Activated naive CD4-positive, alpha-beta T cell treated with anti-CD3 and anti-CD28 coated beads, Interleukin-2, amount 10 ng/mL, durations not matched to agents 7 days and 5 days (primary cell): ENCODE results near the gene IL17RB.

Experiments used
- CTCF ChIA-PET: fragments of 350-600 bp; sonication (Branson Sonifier 250); formaldehyde crosslinking; loops from one replicate; lab custom pipeline; 2021; ENCODE audit warnings: antibody characterized with exemption; lab: Charles Lee
- DNase-seq: peaks from one replicate; pipeline ENCODE4 v3.0.0-alpha.2; 2020
- H3K27ac Mint-ChIP-seq: one replicate; pipeline ENCODE4 v1.8.0; 2021; ENCODE audit warnings: mild to moderate bottlenecking, moderate library complexity, mixed read lengths
- H3K27me3 Mint-ChIP-seq: one replicate; pipeline ENCODE4 v1.8.0; 2021; ENCODE audit warnings: mild to moderate bottlenecking, mixed read lengths
- H3K36me3 Mint-ChIP-seq: one replicate; pipeline ENCODE4 v1.8.0; 2021; ENCODE audit warnings: mixed read lengths
- H3K4me1 Mint-ChIP-seq: one replicate; pipeline ENCODE4 v1.8.0; 2021; ENCODE audit warnings: mixed read lengths
- H3K4me3 Mint-ChIP-seq: one replicate; pipeline ENCODE4 v1.8.0; 2021; ENCODE audit warnings: mild to moderate bottlenecking, moderate library complexity, mixed read lengths
- H3K9me3 Mint-ChIP-seq: one replicate; pipeline ENCODE4 v1.8.0; 2021; ENCODE audit warnings: mixed read lengths

The IL17RB gene

DNA sequence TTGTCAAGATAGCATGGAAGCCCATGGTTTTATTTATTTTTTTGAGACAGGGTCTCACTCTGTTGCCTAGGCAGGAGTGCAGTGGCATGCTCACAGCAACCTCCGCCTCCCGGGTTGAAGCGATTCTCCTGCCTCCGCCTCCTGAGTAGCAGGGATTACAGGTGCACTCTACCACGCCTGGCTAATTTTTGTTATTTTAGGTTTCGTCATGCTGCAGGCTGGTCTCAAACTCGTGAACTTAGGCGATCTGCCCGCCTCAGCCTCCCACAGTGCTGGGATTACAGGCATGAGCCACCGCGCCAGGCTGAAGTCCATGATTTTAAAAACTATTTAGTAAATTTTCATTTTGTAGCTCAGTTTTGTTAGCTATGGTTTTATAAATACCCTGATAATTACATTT lies 38.3 kb downstream of the IL17RB start:
- CTCF ChIA-PET = no interaction called here
- peaks cover 56% of the 10 kb centered on the region for H3K4me1 Mint-ChIP-seq
- no peak for DNase-seq
- peaks cover 38% of the 10 kb centered on the region for H3K36me3 Mint-ChIP-seq
- H3K4me3 Mint-ChIP-seq = no peak overlapping the region
- H3K27ac Mint-ChIP-seq = no peak overlapping the region
- no peaks in the 10 kb centered on the region for H3K9me3 Mint-ChIP-seq
- H3K27me3 Mint-ChIP-seq = no peaks in the 10 kb centered on the region

DNA sequence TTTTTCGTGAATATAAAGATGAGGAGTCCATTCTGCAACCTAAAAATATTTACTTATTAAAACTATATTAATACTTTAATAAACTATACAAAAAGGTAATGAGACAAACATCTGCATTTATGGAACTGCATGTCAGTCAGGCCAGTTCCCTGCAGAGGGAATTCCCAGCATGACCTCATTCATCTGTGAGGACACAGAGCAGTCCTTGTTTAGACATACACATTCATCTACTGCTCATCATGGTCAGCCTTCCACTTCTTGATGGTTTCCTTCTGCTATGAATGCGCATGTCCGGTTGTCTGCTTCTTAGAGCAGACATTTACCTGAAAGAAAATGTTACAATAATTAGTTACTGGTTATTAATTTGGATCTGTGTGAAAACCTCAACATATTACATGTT lies 38.9 kb downstream of the IL17RB start:
- no peak for DNase-seq
- no peak overlapping the region for H3K27ac Mint-ChIP-seq
- peaks cover 56% of the 10 kb centered on the region for H3K4me1 Mint-ChIP-seq
- H3K9me3 Mint-ChIP-seq = no peaks in the 10 kb centered on the region
- no peak overlapping the region for H3K4me3 Mint-ChIP-seq
- H3K27me3 Mint-ChIP-seq = no peaks in the 10 kb centered on the region
- peaks cover 32% of the 10 kb centered on the region for H3K36me3 Mint-ChIP-seq
- CTCF ChIA-PET = no interaction called here

DNA sequence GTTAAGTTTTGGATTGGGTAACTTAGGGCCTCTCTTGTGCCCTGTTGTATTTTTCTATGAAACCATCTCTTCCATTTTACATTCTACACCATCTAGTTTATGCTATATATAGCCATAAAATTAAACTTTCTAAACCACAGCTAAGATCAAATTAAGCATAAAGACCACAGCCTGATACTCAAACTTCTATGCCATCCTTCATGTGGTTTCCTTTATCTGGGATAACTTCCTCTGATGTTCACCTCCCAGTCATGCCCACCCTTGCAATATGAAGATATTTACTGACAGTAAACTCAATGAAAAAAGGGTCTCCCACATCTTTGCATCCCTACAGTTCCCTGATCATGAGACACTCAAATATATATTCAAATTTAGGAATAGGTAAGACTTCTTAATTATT lies 41.1 kb downstream of the IL17RB start:
- Mint-ChIP-seq H3K27me3 (peaks cover 5% of the 10 kb centered on the region), H3K4me1 (peaks cover 54% of the 10 kb centered on the region), H3K36me3 (peaks cover 28% of the 10 kb centered on the region), H3K27ac (no peak overlapping the region), H3K4me3 (no peak overlapping the region), H3K9me3 (no peaks in the 10 kb centered on the region)
- CTCF ChIA-PET = no interaction called here
- DNase-seq = no peak

DNA sequence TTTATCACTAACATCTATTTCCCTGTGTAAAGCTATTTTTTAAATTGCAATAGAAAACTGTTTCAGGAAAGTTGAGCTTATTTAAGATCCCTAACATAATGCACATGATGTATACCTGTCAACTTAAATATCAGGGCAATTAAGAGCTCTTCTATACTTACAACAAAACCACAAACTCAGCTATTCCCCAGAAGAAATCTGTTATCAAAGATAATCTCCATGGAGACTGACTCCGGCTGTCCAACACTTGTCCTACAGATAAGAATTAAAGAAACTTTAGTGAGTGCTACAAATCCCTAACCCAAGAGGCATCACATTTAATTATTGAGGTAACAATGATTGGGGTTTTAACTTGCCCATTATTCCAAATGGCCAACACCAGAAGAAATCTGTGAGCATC lies 41.9 kb downstream of the IL17RB start:
- DNase-seq = no peak
- H3K36me3 Mint-ChIP-seq = peaks cover 24% of the 10 kb centered on the region
- H3K27ac Mint-ChIP-seq = no peak overlapping the region
- H3K9me3 Mint-ChIP-seq = no peaks in the 10 kb centered on the region
- peaks cover 5% of the 10 kb centered on the region for H3K27me3 Mint-ChIP-seq
- peaks cover 55% of the 10 kb centered on the region for H3K4me1 Mint-ChIP-seq
- CTCF ChIA-PET = no interaction called here
- no peak overlapping the region for H3K4me3 Mint-ChIP-seq

DNA sequence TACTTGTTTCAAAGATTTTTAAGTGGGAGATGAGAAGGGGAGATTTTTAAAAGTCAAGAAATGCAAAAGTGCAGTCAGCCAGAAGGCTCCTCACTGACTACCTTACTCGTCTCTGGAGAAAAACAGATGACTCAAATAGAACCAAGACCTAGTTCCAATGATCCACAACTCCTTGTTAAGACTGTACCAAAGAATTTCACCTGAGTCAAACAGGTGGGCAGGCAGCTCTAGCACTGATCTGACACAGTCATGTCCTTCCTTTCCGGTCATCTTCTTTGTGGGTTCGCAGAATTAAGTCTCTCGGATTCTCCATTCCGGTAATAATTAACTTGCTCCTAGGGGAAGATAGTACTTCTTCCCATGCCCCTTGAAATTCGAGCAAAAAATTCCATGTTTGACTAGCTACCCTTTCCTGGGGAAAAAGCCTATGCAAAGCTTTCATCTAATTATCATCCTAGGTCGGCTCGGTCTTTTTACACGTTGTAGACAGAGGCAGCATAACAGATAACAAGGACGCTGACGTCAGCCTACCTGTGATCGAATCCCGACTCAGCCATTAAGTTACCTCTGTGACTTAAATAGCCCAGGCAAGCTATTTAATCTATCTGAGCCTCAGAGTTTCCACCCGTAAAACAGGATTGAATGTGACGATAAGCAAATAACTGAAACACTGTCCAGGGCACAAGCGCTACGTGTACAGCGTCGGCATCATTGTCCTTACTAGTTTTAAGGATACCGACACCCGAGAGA lies 44.5 kb downstream of the IL17RB start:
- peaks cover 55% of the 10 kb centered on the region for H3K4me1 Mint-ChIP-seq
- peaks cover 16% of the 10 kb centered on the region for H3K36me3 Mint-ChIP-seq
- peak overlapping the region; percentile 97 for H3K4me3 Mint-ChIP-seq
- DNase-seq = peak; percentile 73
- H3K9me3 Mint-ChIP-seq = no peaks in the 10 kb centered on the region
- CTCF ChIA-PET = no interaction called here
- peak overlapping the region; percentile 100 for H3K27ac Mint-ChIP-seq
- H3K27me3 Mint-ChIP-seq = peaks cover 9% of the 10 kb centered on the region

DNA sequence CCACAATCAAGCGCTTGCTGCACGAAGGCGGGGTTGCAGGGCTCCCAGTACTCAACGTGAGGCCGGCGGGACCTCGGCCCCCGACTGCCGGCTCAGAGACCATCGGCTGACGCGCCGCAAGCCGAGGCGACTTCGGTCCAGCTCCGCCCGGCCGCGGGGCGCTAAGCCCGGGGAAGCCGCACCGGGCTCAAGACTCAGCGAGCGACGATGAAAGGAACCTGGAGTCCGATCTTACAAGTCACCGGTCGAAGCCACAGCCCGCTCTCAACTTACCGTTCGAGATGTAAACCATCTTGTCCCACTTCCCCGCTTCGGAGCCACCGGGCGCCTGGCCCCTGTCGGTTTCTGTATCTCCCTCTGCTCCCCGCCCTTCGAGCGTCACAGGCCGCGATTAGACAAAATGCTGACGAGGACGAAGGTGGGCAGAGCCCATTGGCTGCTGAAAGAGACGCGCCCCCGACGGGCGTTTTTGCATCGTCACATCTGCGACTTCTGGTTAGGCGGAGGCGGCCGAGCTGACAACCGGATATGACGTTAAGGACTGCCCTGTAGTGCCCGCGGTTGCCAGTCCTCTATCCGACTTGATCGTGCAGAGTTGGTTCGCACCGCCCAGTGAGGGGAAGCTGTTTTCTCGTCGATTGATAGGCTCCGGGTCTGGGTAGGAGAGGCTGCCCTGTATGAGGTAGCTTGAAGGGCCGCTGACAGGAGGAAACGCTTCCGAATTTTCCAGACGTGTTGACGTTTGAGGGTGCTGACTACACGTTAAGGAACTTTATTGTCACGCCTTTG lies 45.3 kb downstream of the IL17RB start, which contains the start of gene SELENOK:
TSS of gene SELENOK (minus strand) at position 363 of the 789 bp plus-strand sequence.
- peak within 1 kb of the TSS; percentile 100 for H3K27ac Mint-ChIP-seq
- CTCF ChIA-PET = no interaction called here
- peaks cover 16% of the 10 kb centered on the region for H3K36me3 Mint-ChIP-seq
- peak; percentile 99 for DNase-seq
- no peaks in the 10 kb centered on the region for H3K9me3 Mint-ChIP-seq
- H3K4me1 Mint-ChIP-seq = peaks cover 54% of the 10 kb centered on the region
- H3K4me3 Mint-ChIP-seq = peak within 1 kb of the TSS; percentile 97
- H3K27me3 Mint-ChIP-seq = peaks cover 12% of the 10 kb centered on the region

DNA sequence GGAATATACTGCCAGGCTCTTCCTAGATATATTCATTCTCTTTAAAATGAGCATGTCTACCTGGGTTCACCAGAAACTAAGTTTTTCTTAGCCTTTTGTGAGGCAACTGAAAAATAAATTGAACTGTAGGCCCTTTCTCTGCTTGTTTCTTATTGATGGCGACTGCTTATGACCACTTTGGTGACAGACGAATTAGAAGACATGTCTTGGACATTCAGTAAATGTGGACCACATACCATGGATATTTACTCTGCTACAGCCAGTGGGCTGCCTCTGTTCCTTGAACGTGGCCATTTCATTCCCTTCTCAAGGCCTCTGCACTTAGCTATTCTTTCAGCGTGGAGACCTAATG lies 45.9 kb downstream of the IL17RB start:
- H3K9me3 Mint-ChIP-seq = no peaks in the 10 kb centered on the region
- DNase-seq = no peak
- peaks cover 11% of the 10 kb centered on the region for H3K36me3 Mint-ChIP-seq
- peaks cover 48% of the 10 kb centered on the region for H3K4me1 Mint-ChIP-seq
- H3K27ac Mint-ChIP-seq = peak overlapping the region; percentile 100
- H3K4me3 Mint-ChIP-seq = peak overlapping the region; percentile 97
- peaks cover 12% of the 10 kb centered on the region for H3K27me3 Mint-ChIP-seq
- CTCF ChIA-PET = no interaction called here

DNA sequence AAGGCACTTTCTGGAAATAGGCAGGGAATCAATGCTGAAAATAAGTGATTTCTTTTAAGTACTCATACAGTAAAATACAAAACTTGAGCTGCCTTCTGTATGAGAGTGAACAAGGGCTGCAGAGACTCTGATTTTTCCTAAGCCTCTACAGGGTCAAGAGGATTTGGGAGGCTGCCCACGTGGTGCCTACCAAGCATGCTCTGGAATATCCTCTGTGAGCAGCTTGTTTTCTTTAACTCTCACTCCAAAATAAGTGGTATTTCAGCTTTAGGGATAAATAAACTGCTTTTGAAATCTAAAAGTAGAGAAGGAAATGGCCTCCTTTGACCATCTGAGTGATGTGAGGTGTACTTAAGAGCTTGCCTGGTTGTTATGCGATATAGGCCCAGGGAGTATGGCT lies 53.4 kb downstream of the IL17RB start:
- H3K9me3 Mint-ChIP-seq = no peaks in the 10 kb centered on the region
- no peak for DNase-seq
- H3K27ac Mint-ChIP-seq = no peak overlapping the region
- CTCF ChIA-PET = no interaction called here
- no peak overlapping the region for H3K4me3 Mint-ChIP-seq
- H3K27me3 Mint-ChIP-seq = peaks cover 20% of the 10 kb centered on the region
- no peaks in the 10 kb centered on the region for H3K36me3 Mint-ChIP-seq
- H3K4me1 Mint-ChIP-seq = no peaks in the 10 kb centered on the region

DNA sequence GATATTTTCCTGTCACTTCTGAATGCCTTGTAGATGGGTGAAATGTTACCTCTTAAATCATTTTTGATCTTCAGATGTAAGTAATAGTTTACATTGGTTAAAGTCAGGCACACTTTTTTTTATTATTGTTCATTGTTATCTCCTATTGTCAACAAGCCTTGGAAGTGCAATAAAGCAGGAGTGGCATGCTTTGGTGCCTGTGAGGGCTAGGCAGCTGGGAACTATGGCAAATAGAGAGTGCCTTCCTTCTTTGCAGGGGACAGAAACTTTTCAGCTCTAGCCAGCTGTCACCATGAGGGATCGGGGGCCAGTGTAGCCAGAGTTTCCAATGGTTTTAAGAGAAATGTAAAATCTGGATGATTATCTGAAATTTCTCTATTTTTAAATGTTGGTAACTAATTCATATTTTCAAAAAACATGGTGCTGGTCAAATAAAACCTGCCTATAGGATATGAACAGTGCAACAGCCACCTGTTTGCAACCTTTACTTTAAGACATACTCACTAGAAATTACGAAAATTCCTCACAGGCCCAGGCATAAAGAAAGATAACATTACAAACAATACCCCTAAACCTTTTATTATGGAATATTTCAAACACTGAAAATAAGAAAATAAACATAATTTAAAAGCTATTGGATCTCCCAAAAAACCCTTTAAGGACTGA lies 54.4 kb downstream of the IL17RB start:
- Mint-ChIP-seq H3K9me3 (no peaks in the 10 kb centered on the region), H3K4me3 (no peak overlapping the region), H3K27me3 (peaks cover 22% of the 10 kb centered on the region), H3K4me1 (no peaks in the 10 kb centered on the region), H3K36me3 (no peaks in the 10 kb centered on the region), H3K27ac (no peak overlapping the region)
- no peak for DNase-seq
- CTCF ChIA-PET = no interaction called here

DNA sequence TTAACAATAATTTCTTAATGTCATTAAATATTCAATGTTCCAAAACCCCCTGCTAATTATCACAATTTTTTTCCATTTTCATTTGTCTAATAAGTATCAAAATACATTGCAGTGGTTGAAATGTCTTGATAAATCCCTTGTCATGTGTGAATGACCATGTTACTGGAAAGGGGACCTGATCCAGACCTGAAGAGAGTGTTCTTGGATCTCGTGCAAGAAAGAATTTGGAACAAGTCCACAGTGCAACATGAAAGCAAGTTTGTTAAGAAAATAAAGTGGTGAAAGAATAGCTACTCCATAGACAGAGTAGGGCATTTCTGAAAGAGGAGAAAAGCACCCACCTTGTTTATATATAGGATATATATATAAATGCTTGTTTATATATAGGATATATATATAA lies 55.7 kb downstream of the IL17RB start:
- DNase-seq = no peak
- CTCF ChIA-PET = no interaction called here
- Mint-ChIP-seq H3K27me3 (peaks cover 25% of the 10 kb centered on the region), H3K27ac (no peak overlapping the region), H3K9me3 (no peaks in the 10 kb centered on the region), H3K4me1 (no peaks in the 10 kb centered on the region), H3K4me3 (no peak overlapping the region), H3K36me3 (no peaks in the 10 kb centered on the region)

DNA sequence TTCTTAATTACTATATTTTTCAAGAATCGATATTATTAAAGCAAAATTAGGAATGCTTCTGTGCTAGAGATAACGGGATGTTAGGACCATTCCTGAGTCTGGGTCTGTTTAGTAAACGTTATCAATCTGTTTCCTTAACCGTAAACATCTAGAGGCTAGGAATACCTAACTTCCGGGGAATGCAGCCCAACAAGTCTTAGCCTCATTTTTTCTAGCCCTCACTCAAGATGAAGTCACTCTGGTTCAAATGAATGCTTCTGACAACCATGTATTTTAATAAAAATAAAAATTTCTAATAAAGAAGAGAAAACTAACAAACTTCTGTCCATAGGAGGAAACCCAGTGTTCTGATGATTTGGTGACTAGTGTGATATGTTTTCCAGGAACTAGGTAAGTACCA lies 56.3 kb downstream of the IL17RB start:
- CTCF ChIA-PET = no interaction called here
- no peaks in the 10 kb centered on the region for H3K4me1 Mint-ChIP-seq
- no peak overlapping the region for H3K4me3 Mint-ChIP-seq
- no peaks in the 10 kb centered on the region for H3K9me3 Mint-ChIP-seq
- no peak for DNase-seq
- H3K27ac Mint-ChIP-seq = no peak overlapping the region
- no peaks in the 10 kb centered on the region for H3K36me3 Mint-ChIP-seq
- peaks cover 20% of the 10 kb centered on the region for H3K27me3 Mint-ChIP-seq

DNA sequence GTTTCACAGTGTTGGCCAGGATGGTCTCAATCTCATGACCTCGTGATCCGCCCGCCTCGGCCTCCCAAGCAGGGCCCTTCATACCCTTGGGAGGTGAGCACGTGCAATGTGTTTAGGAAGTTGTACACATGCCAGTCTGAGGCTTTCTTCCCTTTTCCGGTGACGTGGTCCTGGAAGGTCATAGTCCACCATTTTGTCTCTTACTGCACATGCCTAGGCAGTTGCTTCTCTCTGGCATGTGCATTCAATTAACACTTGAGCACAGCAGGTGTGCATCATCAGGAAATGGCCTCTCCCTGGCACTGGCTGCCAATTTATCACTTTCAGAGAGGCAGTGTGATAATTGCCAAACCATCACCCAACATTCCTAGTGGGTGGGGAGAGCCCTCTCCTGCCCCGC lies 67.0 kb downstream of the IL17RB start:
- no peak for DNase-seq
- H3K27ac Mint-ChIP-seq = no peak overlapping the region
- H3K27me3 Mint-ChIP-seq = peaks cover 16% of the 10 kb centered on the region
- H3K36me3 Mint-ChIP-seq = no peaks in the 10 kb centered on the region
- H3K9me3 Mint-ChIP-seq = no peaks in the 10 kb centered on the region
- no peak overlapping the region for H3K4me3 Mint-ChIP-seq
- H3K4me1 Mint-ChIP-seq = no peaks in the 10 kb centered on the region
- CTCF ChIA-PET = no interaction called here
